Calu3 (cell line): ENCODE data around the gene LRMDA. TPM values are rescaled to one million over a fixed set of nuclear protein-coding genes. Genes with fewer than 3 reads are reported as not detected.
A peak's percentile ranks its signal among the peaks of the same experiment; 100 is the strongest.

ENCODE experiments used
- BruUV-seq: library from RNA; stranded (reverse); fragments of 400-500 nt; replicated peaks from 2 replicates; lab custom pipeline; 2021; lab: Mats Ljungman, UMichigan
- CTCF ChIA-PET: fragments of 300-600 bp; sonication (Branson Sonifier 250); formaldehyde crosslinking; loops from one replicate; lab custom pipeline; 2022; ENCODE audit warnings: antibody characterized with exemption; lab: Charles Lee
- DNase-seq: peaks from one replicate; pipeline ENCODE4 v3.0.0; 2022
- H3K27ac Mint-ChIP-seq: one replicate; pipeline ENCODE4 v1.8.0; 2022; ENCODE audit warnings: mixed read lengths; ENCODE audit not compliant: unreplicated experiment
- H3K27me3 Mint-ChIP-seq: one replicate; pipeline ENCODE4 v1.8.0; 2022; ENCODE audit warnings: mixed read lengths; ENCODE audit not compliant: unreplicated experiment
- H3K36me3 Mint-ChIP-seq: one replicate; pipeline ENCODE4 v1.8.0; 2022; ENCODE audit warnings: mild to moderate bottlenecking, moderate library complexity, mixed read lengths; ENCODE audit not compliant: insufficient read depth, unreplicated experiment
- H3K4me1 Mint-ChIP-seq: one replicate; pipeline ENCODE4 v1.8.0; 2022; ENCODE audit warnings: mild to moderate bottlenecking, low read depth, mixed read lengths; ENCODE audit not compliant: unreplicated experiment
- H3K4me3 Mint-ChIP-seq: one replicate; pipeline ENCODE4 v1.8.0; 2022; ENCODE audit warnings: mild to moderate bottlenecking, low read depth, moderate library complexity, mixed read lengths; ENCODE audit not compliant: unreplicated experiment
- H3K9me3 Mint-ChIP-seq: one replicate; pipeline ENCODE4 v1.8.0; 2022; ENCODE audit warnings: low read depth, mixed read lengths; ENCODE audit not compliant: unreplicated experiment
- intact Hi-C: fragments of 100-400 bp; cut with micrococcal nuclease; formaldehyde crosslinking; loops from one replicate; pipeline ENCODE4 v1.10.0; 2022; ENCODE audit not compliant: unreplicated experiment
- total RNA-seq: library from RNA; stranded (reverse); gene quantifications from 2 replicates; pipeline ENCODE4 v1.2.3, GENCODE V29; 2022
- TF ChIP-seq, protein P1 (sequence below): fragments of 200-600 bp; IDR thresholded peaks from one replicate; pipeline ENCODE4 v1.8.0; 2022; ENCODE audit warnings: antibody characterized with exemption; ENCODE audit not compliant: unreplicated experiment

Gene LRMDA
- total RNA-seq, 1 experiment from 2014 or later: 7.6 TPM

GRCh38 chr10:75403144-75403938, 28.1 kb upstream of the LRMDA start:
- peak overlapping the region; percentile 83 for H3K27ac Mint-ChIP-seq
- H3K27me3 Mint-ChIP-seq: no peaks in the 10 kb centered on the region
- H3K4me1 Mint-ChIP-seq: peaks cover 17% of the 10 kb centered on the region
- intact Hi-C loops: loop anchor here (5.0 to 10.0 kb wide), 5 partner anchors 141 to 1709 kb away; no protein-coding TSS in a partner anchor
- peak overlapping the region; percentile 95 for H3K4me3 Mint-ChIP-seq
- H3K36me3 Mint-ChIP-seq: peaks cover 76% of the 10 kb centered on the region
- no peaks in the 10 kb centered on the region for H3K9me3 Mint-ChIP-seq
- peak; percentile 52 for DNase-seq
- CTCF ChIA-PET: interaction anchor here (0.6 kb wide), 1 partner anchor 241 kb away, joined by 5 read pairs; no protein-coding TSS in a partner anchor
- TF ChIP-seq, protein P1, sequence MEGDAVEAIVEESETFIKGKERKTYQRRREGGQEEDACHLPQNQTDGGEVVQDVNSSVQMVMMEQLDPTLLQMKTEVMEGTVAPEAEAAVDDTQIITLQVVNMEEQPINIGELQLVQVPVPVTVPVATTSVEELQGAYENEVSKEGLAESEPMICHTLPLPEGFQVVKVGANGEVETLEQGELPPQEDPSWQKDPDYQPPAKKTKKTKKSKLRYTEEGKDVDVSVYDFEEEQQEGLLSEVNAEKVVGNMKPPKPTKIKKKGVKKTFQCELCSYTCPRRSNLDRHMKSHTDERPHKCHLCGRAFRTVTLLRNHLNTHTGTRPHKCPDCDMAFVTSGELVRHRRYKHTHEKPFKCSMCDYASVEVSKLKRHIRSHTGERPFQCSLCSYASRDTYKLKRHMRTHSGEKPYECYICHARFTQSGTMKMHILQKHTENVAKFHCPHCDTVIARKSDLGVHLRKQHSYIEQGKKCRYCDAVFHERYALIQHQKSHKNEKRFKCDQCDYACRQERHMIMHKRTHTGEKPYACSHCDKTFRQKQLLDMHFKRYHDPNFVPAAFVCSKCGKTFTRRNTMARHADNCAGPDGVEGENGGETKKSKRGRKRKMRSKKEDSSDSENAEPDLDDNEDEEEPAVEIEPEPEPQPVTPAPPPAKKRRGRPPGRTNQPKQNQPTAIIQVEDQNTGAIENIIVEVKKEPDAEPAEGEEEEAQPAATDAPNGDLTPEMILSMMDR: no peak
- no TSS peak for BruUV-seq

GRCh38 chr10:75403939-75404814, 27.2 kb upstream of the LRMDA start:
- peaks cover 77% of the 10 kb centered on the region for H3K36me3 Mint-ChIP-seq
- DNase-seq: peak; percentile 60
- no peaks in the 10 kb centered on the region for H3K27me3 Mint-ChIP-seq
- no TSS peak for BruUV-seq
- intact Hi-C loops: loop anchor here (5.0 to 10.0 kb wide), 5 partner anchors 142 to 1708 kb away; no protein-coding TSS in a partner anchor
- peak overlapping the region; percentile 95 for H3K4me3 Mint-ChIP-seq
- H3K9me3 Mint-ChIP-seq: no peaks in the 10 kb centered on the region
- H3K27ac Mint-ChIP-seq: peak overlapping the region; percentile 83
- CTCF ChIA-PET: interaction anchor here (0.6 kb wide), 1 partner anchor 241 kb away, joined by 5 read pairs; no protein-coding TSS in a partner anchor
- peaks cover 17% of the 10 kb centered on the region for H3K4me1 Mint-ChIP-seq
- TF ChIP-seq, protein P1: no peak

GRCh38 chr10:75404815-75405597, 26.4 kb upstream of the LRMDA start:
- peak overlapping the region; percentile 95 for H3K4me3 Mint-ChIP-seq
- no peaks in the 10 kb centered on the region for H3K9me3 Mint-ChIP-seq
- BruUV-seq: no TSS peak
- intact Hi-C loops: loop anchor here (5.0 to 10.0 kb wide), 5 partner anchors 143 to 1707 kb away; no protein-coding TSS in a partner anchor
- TF ChIP-seq, protein P1: no peak
- no peak overlapping the region for H3K27ac Mint-ChIP-seq
- H3K4me1 Mint-ChIP-seq: peaks cover 17% of the 10 kb centered on the region
- H3K27me3 Mint-ChIP-seq: no peaks in the 10 kb centered on the region
- CTCF ChIA-PET: no interaction called here
- DNase-seq: peak; percentile 43
- H3K36me3 Mint-ChIP-seq: peaks cover 80% of the 10 kb centered on the region
